Pulmonary artery endothelial cell (primary cell): ENCODE data around the gene MACROH2A1. TPM values are rescaled to one million over a fixed set of nuclear protein-coding genes. Genes with fewer than 3 reads are reported as not detected.

Source experiments
- DNase-seq: peaks from one replicate; pipeline ENCODE4 v3.0.0-alpha.2; 2011; ENCODE audit warnings: low read depth, low spot score
- total RNA-seq: library from RNA; depleted of rRNA; stranded (reverse); fragments of >200 nt; gene quantifications from 2 replicates; pipeline ENCODE4 v1.2.3, GENCODE V29; 2014

Gene MACROH2A1
- total RNA-seq, 1 donor from 2014 or later, result 194 TPM

DNA sequence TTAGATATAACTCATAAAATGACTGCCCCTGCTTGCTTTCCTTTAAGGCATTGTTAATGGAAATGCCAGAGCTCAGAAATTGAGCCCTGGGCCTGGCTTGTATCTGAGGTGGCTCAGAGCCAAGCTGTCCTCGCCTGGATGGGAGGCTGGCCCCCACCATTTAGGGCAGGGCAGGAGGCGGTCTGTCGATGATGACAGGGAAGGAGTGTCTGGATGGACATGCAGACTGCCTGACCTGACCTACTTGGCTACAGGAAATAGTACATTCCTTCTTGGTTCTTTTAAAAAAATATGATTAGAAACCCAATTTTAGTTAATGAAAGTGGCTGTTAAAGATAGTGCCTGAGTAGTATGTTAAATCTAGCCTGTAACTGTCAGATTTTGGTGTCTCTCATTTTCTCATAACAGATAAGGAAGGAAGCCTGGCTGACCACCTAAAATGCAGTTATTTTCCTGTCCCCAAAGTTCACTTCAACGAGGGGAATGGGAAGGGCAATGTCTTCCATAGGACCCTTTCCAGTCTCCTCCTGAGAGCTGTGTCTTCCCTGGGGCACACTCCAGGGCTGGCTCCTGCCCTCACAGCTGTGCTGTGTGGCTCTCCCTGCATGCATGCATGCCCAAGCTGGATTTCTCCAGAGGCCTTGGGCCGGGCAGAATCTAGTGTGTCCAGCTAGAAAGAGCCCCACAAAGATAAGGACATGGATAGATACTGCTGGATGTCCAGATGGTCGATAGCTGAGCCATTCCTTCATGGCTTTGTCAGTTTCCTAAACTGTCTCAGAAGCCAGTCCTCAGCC, 42.3 kb downstream of the MACROH2A1 start:
- no peak for DNase-seq

DNA sequence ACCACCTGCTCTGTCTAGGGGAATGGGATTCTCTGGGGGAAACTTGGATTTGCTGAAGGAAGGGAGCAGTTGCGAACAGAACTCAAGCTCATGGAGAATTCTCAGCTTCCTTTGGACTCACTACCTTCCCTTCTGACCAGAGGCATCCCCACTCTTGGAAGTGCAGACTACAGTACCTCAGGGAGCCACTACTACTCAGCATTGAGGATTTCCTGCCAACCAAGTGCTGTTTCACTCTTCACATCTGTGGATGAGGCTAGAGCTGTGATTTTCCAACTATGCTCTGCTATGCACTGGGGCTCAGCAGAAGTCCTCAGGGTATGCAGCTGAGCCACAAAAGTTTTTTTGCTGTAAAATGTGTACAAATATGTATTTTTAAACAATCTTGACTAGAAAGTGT, 43.9 kb downstream of the MACROH2A1 start:
- DNase-seq, result no peak

DNA sequence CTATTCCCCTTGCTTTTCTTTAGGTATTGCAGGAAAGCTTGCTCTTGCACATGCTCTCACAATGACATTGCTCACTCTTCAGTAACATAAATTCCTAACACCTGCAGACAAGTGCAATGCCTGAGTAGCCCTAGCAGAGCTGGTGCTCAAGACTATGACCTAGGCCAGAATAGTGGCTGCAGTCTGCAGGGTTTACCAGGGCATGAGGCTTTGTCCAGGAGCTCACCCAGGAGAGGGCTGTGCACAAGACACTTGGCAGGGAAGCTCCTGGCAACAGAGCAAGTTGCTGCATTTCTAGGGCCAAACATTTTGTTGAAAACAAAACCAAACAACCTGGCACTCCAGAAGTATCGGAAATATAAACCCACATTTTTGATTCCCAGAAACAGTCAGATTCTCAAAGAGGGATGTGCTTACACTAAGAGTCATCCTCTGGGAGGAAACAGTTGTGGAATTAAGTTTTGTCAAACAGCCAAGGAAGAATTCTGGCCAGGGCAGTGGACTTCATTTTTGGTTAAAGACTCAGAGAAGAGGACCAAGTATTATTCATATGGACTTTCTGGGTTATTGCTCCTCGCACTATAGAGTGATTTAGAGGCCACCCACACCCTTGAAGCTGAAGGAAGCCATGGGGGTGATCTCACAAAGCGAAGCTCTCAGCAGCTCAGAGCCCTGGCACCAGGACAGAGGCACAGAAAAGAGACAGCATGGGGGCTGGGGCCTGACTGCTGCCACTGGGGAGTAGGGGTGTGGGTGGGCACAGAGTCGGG, 44.9 kb downstream of the MACROH2A1 start:
- DNase-seq, result no peak

DNA sequence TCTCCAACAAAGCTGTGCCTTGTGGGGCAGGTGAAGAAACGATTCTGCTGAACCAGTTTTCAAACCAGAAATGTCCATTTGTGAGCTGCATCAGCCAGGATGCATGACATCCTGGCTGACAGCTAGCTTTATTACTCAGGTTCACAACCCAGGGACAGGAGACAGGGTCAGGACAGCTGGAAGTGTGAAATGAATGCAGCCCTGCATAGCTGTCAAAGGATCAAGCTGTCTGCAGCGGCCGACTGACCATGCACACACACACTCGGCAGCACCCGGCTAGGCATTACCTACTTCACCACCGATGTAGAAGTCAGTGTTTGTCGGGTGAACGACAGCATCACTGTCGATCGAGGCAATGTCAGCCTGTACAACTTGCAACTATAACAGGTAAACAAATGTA, 48.5 kb downstream of the MACROH2A1 start:
- DNase-seq, result no peak

DNA sequence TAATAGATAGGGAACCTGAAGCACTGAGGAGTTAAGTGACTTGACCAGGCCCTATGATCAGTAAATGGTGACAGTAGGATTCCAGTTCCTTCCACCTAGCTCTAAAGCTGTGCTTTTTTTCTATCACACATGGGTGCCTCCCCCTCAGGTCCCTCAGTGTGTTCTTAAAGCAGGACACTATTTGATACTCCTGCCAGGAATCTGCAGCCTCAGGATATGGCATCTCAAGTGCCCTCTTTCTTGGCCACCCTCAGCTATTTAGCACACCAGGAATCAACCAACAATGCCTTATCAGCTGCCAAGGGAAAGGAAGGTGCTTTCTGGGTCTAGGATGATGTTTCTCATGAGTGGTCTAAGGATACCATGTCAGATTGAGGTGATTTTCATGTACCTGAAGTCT, 49.1 kb downstream of the MACROH2A1 start:
- DNase-seq, result no peak

DNA sequence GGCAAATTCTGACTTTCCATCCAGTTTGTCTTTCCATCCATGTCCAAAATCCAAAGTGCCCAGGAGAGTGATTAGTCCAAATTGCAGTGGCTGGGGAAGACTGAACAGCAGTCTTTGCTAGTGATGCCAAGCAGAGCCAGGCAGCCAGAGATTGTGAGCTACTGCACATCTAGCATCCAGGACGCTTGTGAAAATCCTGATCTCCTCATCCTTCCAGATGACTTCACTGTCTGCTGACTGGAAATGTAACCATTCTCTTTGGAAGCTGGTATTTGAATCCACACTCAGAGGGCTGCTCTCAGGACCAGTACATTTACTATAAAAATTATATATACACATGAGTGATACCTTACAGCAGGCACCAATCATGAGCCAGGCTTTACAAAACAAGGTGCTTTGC, 49.6 kb downstream of the MACROH2A1 start:
- no peak for DNase-seq

DNA sequence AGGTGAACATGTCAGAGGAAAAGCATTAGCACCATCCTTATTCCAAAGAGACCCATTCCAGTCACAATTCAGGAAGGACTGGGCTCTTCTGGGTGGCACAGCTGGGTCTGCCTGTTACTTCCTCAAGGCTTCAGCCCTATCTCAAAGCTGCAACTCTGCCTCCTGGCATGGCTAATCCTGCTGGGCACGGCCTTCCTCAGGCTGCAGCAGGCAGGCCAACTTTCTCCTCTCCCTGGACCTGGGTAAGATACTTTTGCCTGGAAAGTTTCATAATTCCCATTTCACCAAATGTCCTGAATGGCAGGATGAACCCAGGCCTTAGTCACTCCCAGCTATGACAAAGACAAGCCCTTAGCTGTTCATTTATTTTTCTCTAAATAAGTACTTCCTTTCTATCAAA, 50.1 kb downstream of the MACROH2A1 start:
- no peak for DNase-seq

DNA sequence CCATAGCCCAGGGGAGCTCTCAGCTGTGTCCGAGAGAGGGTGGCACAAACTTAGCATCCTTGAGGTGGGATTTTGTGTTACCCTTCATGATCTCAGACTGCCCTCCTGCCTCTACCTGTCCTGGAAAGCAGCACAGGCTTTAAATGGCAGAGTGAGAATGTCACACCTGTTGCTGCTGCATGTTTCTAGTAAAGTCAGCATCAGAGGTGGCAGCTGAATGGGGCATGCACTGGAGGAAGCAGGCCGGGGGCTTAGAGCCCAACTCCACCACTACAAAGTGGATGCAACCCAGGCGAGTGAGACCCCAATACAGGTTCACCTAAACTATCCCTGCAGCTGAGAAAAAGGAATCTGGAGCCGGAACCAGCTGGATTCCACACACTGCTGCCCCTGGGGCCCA, 51.6 kb downstream of the MACROH2A1 start:
- no peak for DNase-seq

DNA sequence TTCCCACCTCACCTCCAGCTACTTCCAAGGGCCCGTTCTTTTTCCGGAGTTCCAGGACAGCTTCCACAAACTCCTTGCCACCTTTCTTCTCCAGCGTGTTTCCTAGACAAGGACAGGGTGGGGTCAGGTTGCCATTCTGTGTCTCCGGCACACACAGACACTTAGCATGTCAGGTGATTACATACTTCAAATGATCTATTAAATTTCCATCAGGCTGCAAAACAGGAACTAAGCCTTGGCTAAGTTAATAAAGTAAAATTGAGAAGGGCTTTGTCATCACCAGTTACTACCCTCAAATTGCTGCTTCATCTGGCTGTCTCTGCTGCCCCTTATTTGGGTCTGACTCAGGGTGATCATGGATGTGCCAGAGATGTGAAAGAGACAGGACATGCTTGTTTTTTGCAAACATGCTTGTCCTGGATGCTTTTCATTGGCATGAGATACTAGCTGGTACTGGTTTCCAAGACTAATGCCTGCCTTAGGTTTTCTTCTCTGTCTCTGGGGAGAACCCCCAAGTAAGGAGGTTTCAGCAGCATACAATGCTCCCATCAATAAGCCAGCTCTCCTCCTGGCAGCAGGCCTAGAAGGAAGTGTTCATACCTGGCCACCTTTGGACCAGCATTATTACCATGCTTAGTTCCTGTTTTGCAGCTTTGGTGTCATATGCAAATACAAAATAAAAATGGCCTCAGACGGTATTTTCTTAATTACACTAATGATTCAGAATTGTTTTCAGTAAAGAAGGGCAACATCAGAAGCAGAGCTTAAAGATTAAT, 52.9 kb downstream of the MACROH2A1 start:
- DNase-seq, result no peak

DNA sequence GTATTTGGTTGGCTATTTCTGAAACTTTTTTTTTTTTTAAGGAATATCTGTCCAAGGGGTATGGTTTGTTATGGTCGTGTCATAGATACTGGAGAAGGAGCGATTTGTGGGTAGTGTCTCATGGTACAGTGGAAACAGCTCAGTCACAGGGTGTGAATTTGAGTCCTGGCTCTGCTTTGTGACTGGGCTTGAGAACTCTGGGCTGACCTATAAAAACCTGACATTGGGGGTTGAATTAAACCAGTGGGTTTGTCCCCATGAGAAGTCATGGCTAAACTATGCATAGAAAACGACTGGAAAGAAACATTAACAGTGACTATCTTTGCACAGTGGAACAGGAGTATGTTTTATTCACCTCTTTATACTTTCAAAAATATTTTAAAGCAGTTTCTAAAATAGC, 54.7 kb downstream of the MACROH2A1 start:
- DNase-seq, result no peak

DNA sequence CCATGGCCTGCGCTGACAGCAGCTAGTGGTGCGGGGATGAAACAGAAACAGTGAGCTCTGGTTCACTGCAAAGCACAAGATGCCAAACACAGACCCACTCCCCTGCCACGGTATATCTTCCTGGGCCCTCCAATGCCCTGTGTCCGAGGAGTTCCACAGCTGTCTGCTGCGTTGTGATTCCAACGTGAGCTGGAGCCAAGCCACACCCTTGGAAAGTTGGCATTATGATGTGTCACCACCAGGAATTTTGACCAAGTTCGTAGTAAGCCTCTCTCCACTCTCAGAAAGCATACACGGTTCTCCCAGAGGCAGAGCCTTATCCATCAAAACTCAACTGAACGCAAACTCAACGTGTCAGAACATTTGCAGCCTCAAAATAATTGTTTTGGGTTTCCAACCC, 55.6 kb downstream of the MACROH2A1 start:
- DNase-seq, result no peak

DNA sequence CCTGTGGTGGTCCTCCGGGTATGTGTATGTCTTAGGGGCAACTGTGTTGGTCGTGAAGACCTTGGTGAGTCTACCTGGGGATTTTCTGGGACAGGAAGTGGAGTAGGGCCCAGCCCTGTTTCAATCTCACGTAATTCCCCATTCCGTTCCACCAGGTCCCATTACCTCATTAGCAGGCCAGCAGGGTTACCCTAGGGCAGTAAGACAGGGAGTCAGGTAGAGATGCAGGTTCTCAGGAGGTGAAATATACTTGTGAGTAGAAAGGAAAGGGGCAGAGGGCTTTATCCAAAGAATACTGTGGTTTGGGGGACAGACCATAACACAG, 56.5 kb downstream of the MACROH2A1 start:
- no peak for DNase-seq

DNA sequence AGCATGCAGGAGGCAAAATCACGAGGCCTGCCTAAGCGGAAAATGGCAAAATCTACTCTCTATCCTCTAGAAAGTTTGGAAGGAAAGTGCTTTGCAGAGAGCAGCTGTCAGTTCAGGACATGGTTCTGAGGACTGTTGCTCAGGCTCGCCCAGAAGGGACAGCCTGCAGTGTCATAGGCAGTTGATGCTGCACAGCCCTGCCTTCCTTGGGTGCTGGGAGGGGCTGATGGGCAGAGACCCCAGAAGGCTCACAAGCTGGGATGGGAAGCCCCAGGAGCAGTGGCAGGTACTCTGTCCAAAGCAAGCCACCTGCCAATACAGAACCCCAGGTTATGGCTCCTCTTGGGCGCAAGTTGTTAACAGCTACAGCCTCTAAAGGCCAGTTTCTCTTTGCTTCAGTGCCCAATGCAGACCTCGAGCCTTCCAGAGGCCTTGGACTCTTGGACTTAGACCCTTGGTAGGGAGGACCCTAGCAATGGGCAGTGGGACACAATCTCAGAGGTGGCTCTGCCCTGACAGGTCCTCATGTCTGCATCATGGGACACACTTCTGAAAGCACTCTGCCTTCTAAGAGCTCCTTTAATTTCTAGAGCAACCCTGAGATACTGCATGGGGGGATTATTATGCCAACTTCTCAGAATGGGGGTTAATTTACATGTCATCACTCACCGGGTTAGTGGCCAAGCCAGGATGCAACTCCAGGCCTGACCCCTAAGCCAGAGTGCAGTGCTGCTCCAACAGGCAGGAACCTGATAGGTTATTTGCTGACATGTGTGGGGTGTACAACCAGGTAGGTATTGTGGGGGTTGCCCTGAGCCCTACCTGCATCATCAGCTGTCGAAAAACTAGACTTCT, 57.1 kb downstream of the MACROH2A1 start:
- DNase-seq, result no peak

DNA sequence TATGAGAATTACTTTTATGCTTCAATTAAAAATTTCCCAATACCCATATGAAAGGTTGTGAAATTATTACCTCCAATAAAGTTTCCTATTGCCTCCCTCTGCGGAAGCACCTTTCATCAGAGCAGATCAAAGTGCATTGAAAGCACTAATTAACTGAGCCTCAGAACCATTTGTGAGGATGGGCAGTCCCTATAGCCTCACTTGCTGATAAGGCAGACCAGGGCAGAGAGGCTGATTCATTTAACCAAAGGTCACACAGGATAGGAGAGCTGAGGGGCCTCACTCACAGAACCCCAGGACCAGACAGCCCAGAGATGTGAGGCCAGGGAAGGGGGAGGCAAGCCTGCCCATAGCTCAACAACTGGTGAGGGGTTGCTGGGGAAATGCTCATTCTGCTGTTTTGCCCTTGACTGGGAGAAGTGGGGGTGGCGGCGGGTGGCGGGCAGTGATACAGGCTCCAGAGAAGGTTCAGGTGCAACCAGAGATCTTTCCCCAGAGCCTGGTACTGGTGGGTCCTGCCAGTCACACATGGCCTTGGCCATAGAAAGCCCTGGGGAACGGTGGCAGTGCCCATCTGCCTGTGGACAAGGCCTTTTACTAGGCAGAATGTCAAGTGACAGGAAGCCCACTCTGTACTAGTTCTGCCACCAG, 57.9 kb downstream of the MACROH2A1 start:
- DNase-seq, result no peak

DNA sequence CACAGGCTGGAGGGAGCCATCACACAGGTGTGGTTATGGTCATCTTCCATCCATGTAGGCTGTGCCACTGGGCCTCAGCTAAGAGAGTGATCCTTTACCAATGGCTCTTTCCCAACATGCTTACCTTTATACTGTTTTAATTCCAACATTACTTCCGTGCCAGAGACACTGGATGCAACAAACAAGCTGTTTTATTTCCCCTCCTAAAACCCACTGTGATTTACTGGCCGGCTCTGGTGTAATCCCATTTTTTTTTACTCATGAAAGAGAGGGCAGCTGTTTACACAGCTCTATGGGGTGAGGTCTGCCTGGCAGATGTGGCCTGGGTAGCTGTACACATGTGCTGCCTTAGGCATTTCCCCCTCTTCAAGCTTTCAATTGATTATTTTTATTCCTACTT, 58.5 kb downstream of the MACROH2A1 start:
- DNase-seq, result no peak

DNA sequence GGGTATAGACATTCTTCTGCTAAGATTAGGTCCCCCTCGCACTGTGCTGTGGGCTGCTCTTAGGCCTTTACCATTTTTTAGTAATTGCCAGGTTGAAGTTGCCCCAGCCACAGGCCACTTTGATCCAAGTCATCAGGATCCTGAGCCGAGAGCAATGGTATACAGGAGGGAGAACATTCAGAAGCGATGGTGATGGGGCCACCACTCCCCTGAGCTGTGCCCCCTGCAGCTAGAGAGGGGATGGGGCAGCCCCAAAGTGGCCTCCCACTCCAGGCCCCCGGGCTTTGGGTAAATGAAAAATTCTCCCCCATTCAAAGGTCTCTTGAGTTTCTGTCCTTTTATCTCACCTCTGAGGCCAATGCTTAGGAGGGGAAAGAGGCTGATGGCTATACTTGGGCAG, 59.4 kb downstream of the MACROH2A1 start:
- DNase-seq, result no peak

DNA sequence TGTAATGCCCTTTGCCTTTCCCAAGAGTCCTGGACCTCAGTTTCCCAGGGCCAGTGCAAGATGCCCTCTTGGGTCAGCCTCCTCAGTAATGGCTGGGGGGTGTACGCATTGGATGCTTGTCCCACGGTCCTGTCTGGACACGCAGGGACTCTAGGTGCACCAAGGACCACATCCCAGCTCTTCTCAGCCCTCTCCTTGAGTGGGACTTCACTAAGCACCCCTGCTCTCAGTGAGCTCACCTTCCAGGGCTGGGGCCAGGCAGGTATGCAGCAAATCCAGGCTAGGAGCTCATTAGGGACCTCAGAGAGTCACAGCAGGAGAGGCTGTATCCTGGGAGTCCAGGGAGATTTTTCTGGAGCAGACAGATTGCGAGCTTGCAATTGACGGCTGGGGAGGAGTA, 59.8 kb downstream of the MACROH2A1 start:
- no peak for DNase-seq

DNA sequence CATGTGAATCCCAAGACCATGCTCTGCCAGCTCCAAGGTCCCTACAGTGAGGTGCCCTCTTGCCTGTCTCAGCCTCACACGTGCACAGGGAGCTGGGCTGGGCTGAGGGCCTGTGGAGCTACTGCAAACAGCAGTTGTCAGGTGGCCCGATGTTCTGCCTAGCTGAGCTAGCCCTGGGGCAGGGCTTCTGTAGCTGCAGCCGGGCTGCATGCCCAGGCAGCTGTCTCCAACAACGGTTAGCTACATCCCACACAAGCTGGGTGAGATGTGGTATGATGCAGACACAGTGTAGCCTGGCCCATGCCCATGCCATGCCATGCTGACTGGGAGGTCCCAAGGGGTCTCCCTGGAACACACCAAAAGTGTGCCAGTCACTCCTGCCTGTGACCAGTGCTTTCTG, 62.0 kb downstream of the MACROH2A1 start:
- DNase-seq, result no peak

DNA sequence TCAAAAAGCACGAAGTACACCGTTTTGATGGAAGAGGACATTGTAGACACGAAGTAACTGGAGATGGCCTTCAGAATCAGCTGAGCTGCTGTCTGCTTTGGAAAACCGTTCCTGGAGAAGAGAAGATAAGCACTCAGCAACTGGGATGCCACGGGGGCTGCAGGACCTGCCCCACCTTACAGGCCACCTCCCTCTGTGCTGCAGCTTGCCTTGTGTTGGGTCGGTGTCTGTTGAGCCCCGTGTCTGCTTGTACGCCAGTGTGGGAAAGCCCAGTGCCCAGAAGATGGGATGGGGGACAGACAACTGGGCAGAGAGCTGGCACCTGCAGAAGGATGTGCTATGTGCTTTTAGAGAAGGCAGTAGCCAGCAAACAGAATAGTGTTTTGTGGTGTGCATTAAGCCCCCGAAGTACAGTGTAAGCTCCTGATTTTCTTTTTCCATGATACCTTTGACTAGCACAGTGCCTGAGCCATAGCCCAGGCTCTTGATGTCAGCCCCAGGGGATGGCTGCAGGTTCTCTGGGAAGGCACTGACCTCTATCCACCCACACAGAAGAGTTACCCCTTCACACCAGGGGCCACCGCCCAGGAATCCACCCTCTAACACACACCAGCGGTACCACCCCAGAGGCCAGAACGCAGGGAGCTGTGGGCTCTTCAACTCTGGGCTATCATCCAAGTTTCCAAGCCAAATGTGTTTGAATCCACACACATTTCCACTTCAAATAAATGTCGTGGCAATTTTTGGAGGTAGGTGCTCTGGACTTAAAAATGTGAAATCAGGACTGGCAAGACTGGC, 63.8 kb downstream of the MACROH2A1 start:
- DNase-seq, result no peak
